NT2/D1 (cell line): ENCODE results near the gene ADAM22.
"Not testable (repeated sequence)": the region's sequence is repeated elsewhere in the genome, so short reads cannot be mapped to it uniquely, and the experiment has no call there.

Experiments used
- DNase-seq: peaks from one replicate; pipeline ENCODE4 v3.0.0-alpha.2; 2011; ENCODE audit warnings: low read depth, low spot score
- H3K27me3 ChIP-seq: 2 replicates; pipeline ENCODE4 v1.6.0; 2011; ENCODE audit warnings: mild to moderate bottlenecking; ENCODE audit not compliant: insufficient read length, insufficient read depth
- H3K36me3 ChIP-seq: 2 replicates; pipeline ENCODE4 v1.6.1; 2011; ENCODE audit warnings: mild to moderate bottlenecking, low read length, mixed read lengths; ENCODE audit not compliant: insufficient read depth, insufficient read length
- H3K4me1 ChIP-seq: 2 replicates; pipeline ENCODE4 v1.5.1; 2011; ENCODE audit not compliant: insufficient read depth, insufficient read length
- H3K4me3 ChIP-seq: 2 replicates; pipeline ENCODE4 v1.5.1; 2011; ENCODE audit warnings: low read depth; ENCODE audit not compliant: insufficient read length
- H3K9ac ChIP-seq: 2 replicates; pipeline ENCODE4 v1.6.0; 2011; ENCODE audit warnings: low read depth; ENCODE audit not compliant: insufficient read length
- H3K9me3 ChIP-seq: 2 replicates; pipeline ENCODE4 v1.5.1; 2011; ENCODE audit warnings: mild to moderate bottlenecking, low read length; ENCODE audit not compliant: insufficient read depth
- SUZ12 ChIP-seq: IDR thresholded peaks from 2 replicates; pipeline ENCODE4 v1.6.1; 2011; ENCODE audit not compliant: insufficient read length, insufficient read depth; ENCODE audit errors: extremely low read depth
- YY1 ChIP-seq: IDR thresholded peaks from 2 replicates; pipeline ENCODE4 v1.6.1; 2011; ENCODE audit not compliant: insufficient read length, insufficient read depth
- ZNF274 ChIP-seq: IDR thresholded peaks from 2 replicates; pipeline ENCODE4 v1.6.1; 2011; ENCODE audit warnings: mild to moderate bottlenecking, low read depth, low read length

Gene ADAM22

DNA sequence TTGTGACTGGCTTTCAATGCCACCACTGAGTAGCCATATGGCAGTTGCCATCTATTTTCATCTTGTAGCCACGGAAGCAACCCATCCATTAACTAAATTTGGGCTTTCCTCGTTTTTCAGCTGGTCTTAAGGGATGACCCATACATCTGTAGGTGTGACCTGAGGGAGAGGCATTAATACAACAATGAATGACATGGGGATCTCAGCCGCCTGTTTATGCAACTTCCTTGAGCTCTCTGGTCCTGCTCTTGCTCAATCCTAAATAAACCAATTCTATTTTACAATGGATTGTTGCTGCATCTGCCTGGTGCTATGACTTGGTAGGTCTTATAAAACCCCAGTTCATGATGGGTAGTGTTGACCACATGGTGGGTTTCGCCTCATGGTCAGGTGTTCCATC lies 21.9 kb upstream of the ADAM22 start:
- H3K9ac ChIP-seq, result no peak overlapping the region
- no peaks in the 10 kb centered on the region for H3K36me3 ChIP-seq
- H3K9me3 ChIP-seq, result no peaks in the 10 kb centered on the region
- no peak for TF ChIP-seq SUZ12
- no peak for TF ChIP-seq YY1
- no peak for TF ChIP-seq ZNF274
- DNase-seq, result no peak
- no peaks in the 10 kb centered on the region for H3K27me3 ChIP-seq
- no peaks in the 10 kb centered on the region for H3K4me1 ChIP-seq
- H3K4me3 ChIP-seq, result no peak overlapping the region

- Histone ChIP-seq H3K4me1 (no peaks in the 10 kb centered on the region), H3K36me3 (no peaks in the 10 kb centered on the region), H3K9me3 (no peaks in the 10 kb centered on the region), H3K27me3 (no peaks in the 10 kb centered on the region), H3K4me3 (no peak overlapping the region), H3K9ac (no peak overlapping the region)
- no peak for DNase-seq
- TF ChIP-seq ZNF274 (no peak), SUZ12 (no peak), YY1 (no peak)
These were observed 15.3 kb upstream of the ADAM22 start for GRCh38 chr7:87918740-87919139.

DNA sequence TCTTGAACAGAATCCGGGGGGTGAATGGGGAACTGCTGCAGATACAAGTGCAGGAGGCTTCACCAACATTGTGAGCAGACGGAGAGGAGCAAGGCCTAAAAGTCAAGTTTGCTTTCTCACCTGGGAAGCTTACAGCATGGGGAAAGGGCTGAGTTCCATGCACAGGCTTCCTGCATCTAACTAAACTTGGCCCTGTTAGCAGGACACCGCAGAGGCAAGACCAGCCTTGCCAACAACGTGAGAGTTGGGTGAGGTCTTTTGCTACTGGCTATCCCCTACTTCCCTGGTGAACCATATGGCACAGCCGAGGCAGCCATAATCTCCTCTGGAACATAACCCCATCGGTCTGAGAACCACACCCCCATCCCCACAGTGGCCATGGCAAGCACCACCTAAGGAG lies 14.2 kb upstream of the ADAM22 start:
- no peaks in the 10 kb centered on the region for H3K9me3 ChIP-seq
- H3K4me1 ChIP-seq, result no peaks in the 10 kb centered on the region
- no peaks in the 10 kb centered on the region for H3K27me3 ChIP-seq
- H3K9ac ChIP-seq, result no peak overlapping the region
- H3K36me3 ChIP-seq, result no peaks in the 10 kb centered on the region
- TF ChIP-seq YY1, result no peak
- TF ChIP-seq SUZ12, result no peak
- no peak for TF ChIP-seq ZNF274
- H3K4me3 ChIP-seq, result no peak overlapping the region
- DNase-seq, result no peak

DNA sequence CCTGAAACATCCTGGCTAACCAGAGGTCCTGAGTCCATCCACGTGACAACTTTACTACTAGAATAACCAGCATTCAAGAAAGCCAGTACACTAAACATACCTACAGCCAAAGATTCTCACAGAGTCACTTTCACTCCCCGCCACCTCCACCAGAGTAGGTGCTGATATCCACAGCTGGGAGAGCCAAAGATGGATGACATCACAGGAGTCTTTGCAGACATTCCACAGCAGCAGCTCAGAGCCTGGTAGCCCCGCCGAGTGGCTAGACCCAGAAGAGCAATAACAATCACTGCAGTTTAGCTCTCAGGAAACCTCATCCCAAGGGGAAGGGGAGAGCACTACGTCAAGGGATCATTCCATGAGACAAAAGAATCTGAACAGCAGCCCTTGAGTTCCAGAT lies 13.5 kb upstream of the ADAM22 start:
- no peaks in the 10 kb centered on the region for H3K27me3 ChIP-seq
- no peak overlapping the region for H3K9ac ChIP-seq
- no peaks in the 10 kb centered on the region for H3K9me3 ChIP-seq
- H3K36me3 ChIP-seq, result no peaks in the 10 kb centered on the region
- TF ChIP-seq YY1 (no peak), ZNF274 (no peak), SUZ12 (no peak)
- no peak overlapping the region for H3K4me3 ChIP-seq
- DNase-seq, result peak; percentile 11
- no peaks in the 10 kb centered on the region for H3K4me1 ChIP-seq

- H3K27me3 ChIP-seq, H3K9me3 ChIP-seq, H3K9ac ChIP-seq, H3K4me3 ChIP-seq, H3K36me3 ChIP-seq, H3K4me1 ChIP-seq, DNase-seq: not testable (repeated sequence)
These were observed 11.2 kb upstream of the ADAM22 start for GRCh38 chr7:87922759-87923395.

- Histone ChIP-seq H3K9me3 (no peaks in the 10 kb centered on the region), H3K9ac (no peak overlapping the region), H3K36me3 (no peaks in the 10 kb centered on the region), H3K27me3 (no peaks in the 10 kb centered on the region), H3K4me1 (no peaks in the 10 kb centered on the region), H3K4me3 (no peak overlapping the region)
- peak; percentile 49 for DNase-seq
- TF ChIP-seq ZNF274 (no peak), SUZ12 (no peak), YY1 (no peak)
These were observed 7.2 kb upstream of the ADAM22 start for GRCh38 chr7:87926581-87927461.

DNA sequence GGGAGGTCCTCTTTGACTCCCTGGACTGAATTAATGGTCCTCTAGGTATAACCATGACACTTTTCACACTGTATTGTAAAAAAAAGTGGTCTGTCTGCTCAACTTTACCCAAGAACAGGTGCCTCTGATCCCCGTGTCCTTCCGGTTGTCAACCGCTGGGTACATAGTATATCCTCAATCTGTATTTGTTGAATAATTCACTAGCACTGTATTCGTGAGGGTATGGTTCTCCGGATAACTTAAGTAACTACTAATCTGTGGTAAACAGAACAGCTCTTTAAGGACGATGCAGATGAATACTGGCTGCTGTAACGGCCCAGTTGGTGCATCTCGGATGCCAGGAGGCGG lies 472 bp upstream of the ADAM22 start:
- no peak for DNase-seq

More for the DNA sequence above, 472 bp upstream of the ADAM22 start:
- Histone ChIP-seq H3K4me1 (no peaks in the 10 kb centered on the region), H3K9me3 (no peaks in the 10 kb centered on the region), H3K4me3 (peak overlapping the region; percentile 75), H3K27me3 (peaks cover 20% of the 10 kb centered on the region), H3K36me3 (no peaks in the 10 kb centered on the region), H3K9ac (peak overlapping the region; percentile 53)
- no peak for TF ChIP-seq YY1
- no peak for TF ChIP-seq ZNF274
- TF ChIP-seq SUZ12, result no peak
